SU-DHL-6 (cell line): ENCODE results near the gene SLC22A23.

Source experiments
- H2AFZ ChIP-seq: fragments of 200-600 bp; sonication (generic); 2 replicates; pipeline ENCODE4 v1.6.1; 2014; ENCODE audit warnings: low read depth, mild to moderate bottlenecking, moderate library complexity, mixed read lengths, antibody characterized with exemption, low read length; ENCODE audit not compliant: severe bottlenecking
- H3F3A ChIP-seq: fragments of 200-600 bp; shearing (Covaris generic); 2 replicates; pipeline ENCODE4 v1.6.0; 2016; ENCODE audit warnings: antibody characterized with exemption, mild to moderate bottlenecking; ENCODE audit not compliant: insufficient read depth
- H3K27ac ChIP-seq: fragments of 200-600 bp; sonication (generic); 2 replicates; pipeline ENCODE4 v1.5.1; 2016; ENCODE audit warnings: low read depth, mild to moderate bottlenecking, low read length, moderate library complexity, mixed read lengths
- H3K27me3 ChIP-seq: fragments of 200-600 bp; sonication (generic), shearing (Covaris generic); 2 replicates; pipeline ENCODE4 v1.6.0; 2014; ENCODE audit warnings: mild to moderate bottlenecking, low read length
- H3K36me3 ChIP-seq: fragments of 200-600 bp; sonication (generic); 2 replicates; pipeline ENCODE4 v1.6.1; 2014; ENCODE audit warnings: mild to moderate bottlenecking, low read length, mixed read lengths
- H3K4me2 ChIP-seq: fragments of 300-600, 200-600 bp; shearing (Covaris generic), sonication (generic); 2 replicates; pipeline ENCODE4 v1.6.0; 2014; ENCODE audit warnings: low read length, low read depth, mild to moderate bottlenecking; ENCODE audit not compliant: poor library complexity, severe bottlenecking
- H3K4me3 ChIP-seq: fragments of 200-600 bp; sonication (generic); 2 replicates; pipeline ENCODE4 v1.5.1; 2014; ENCODE audit warnings: antibody characterized with exemption, low read length, mild to moderate bottlenecking, mixed read lengths; ENCODE audit not compliant: insufficient read depth, poor library complexity, severe bottlenecking
- H3K79me2 ChIP-seq: fragments of 200-600 bp; sonication (generic); 2 replicates; pipeline ENCODE4 v1.6.1; 2014; ENCODE audit warnings: mild to moderate bottlenecking, low read length, moderate library complexity; ENCODE audit not compliant: insufficient read depth
- H3K9ac ChIP-seq: fragments of 200-600 bp; sonication (generic); 2 replicates; pipeline ENCODE4 v1.7.0; 2014; ENCODE audit warnings: mild to moderate bottlenecking, low read length
- H3K9me2 ChIP-seq: fragments of 200-600 bp; sonication (generic); replicated peaks from 2 replicates; pipeline ENCODE4 v1.6.1; 2014; ENCODE audit warnings: low read length; ENCODE audit not compliant: insufficient read depth
- H3K9me3 ChIP-seq: fragments of 200-600 bp; sonication (generic); 2 replicates; pipeline ENCODE4 v1.6.1; 2014; ENCODE audit warnings: low read length, mixed read lengths; ENCODE audit not compliant: insufficient read depth
- H4K20me1 ChIP-seq: fragments of 200-600 bp; sonication (generic); 2 replicates; pipeline ENCODE4 v1.6.1; 2014; ENCODE audit warnings: low read depth, mild to moderate bottlenecking, antibody characterized with exemption, low read length, moderate library complexity, mixed read lengths
- CTCF ChIP-seq: fragments of 200-600 bp; sonication (generic); IDR thresholded peaks from one replicate; pipeline ENCODE4 v1.5.1; 2017; ENCODE audit warnings: antibody characterized with exemption, mild to moderate bottlenecking, low read length, moderate library complexity; ENCODE audit not compliant: insufficient read depth, poor library complexity, severe bottlenecking
- EZH2phosphoT487 ChIP-seq: fragments of 200-600 bp; sonication (generic), shearing (Covaris generic); conservative IDR thresholded peaks from 2 replicates; pipeline ENCODE4 v1.6.1; 2018; ENCODE audit warnings: mild to moderate bottlenecking, antibody characterized with exemption, low read length, moderate library complexity, mixed read lengths

The SLC22A23 gene

GRCh38 chr6:3283241-3283640 lies 173.6 kb downstream of the SLC22A23 start:
- H3K36me3 ChIP-seq = no peaks in the 10 kb centered on the region
- H3K27ac ChIP-seq = no peak overlapping the region
- H3K9me3 ChIP-seq = no peaks in the 10 kb centered on the region
- H3K4me3 ChIP-seq = no peak overlapping the region
- no peak overlapping the region for H3K4me2 ChIP-seq
- H3K27me3 ChIP-seq = no peaks in the 10 kb centered on the region
- no peaks in the 10 kb centered on the region for H3K79me2 ChIP-seq
- H3F3A ChIP-seq = peaks cover 9% of the 10 kb centered on the region; the same call in 1 of the 2 replicates
- no peak overlapping the region for H3K9ac ChIP-seq
- TF ChIP-seq EZH2phosphoT487 = no peak
- no peak for TF ChIP-seq CTCF
- H3K9me2 ChIP-seq = no peaks in the 10 kb centered on the region
- no peak overlapping the region for H2AFZ ChIP-seq
- H4K20me1 ChIP-seq = no peaks in the 10 kb centered on the region

GRCh38 chr6:3282476-3283236 lies 174.2 kb downstream of the SLC22A23 start:
- H3K9ac ChIP-seq = no peak overlapping the region
- H3K9me3 ChIP-seq = no peaks in the 10 kb centered on the region
- no peaks in the 10 kb centered on the region for H3K9me2 ChIP-seq
- no peaks in the 10 kb centered on the region for H3K27me3 ChIP-seq
- no peak overlapping the region for H3K4me3 ChIP-seq
- no peak overlapping the region for H2AFZ ChIP-seq
- peaks cover 10% of the 10 kb centered on the region; the same call in 1 of the 2 replicates for H3F3A ChIP-seq
- H3K36me3 ChIP-seq = no peaks in the 10 kb centered on the region
- no peaks in the 10 kb centered on the region for H3K79me2 ChIP-seq
- no peak for TF ChIP-seq EZH2phosphoT487
- no peak for TF ChIP-seq CTCF
- H3K4me2 ChIP-seq = no peak overlapping the region
- no peaks in the 10 kb centered on the region for H4K20me1 ChIP-seq
- no peak overlapping the region for H3K27ac ChIP-seq

GRCh38 chr6:3281631-3282475 lies 175.0 kb downstream of the SLC22A23 start:
- Histone ChIP-seq H3K36me3 (no peaks in the 10 kb centered on the region), H3K9me2 (no peaks in the 10 kb centered on the region), H3K27ac (no peak overlapping the region), H3K4me2 (no peak overlapping the region), H3K79me2 (no peaks in the 10 kb centered on the region), H3F3A (peaks cover 10% of the 10 kb centered on the region; the same call in 1 of the 2 replicates), H3K27me3 (no peaks in the 10 kb centered on the region), H3K4me3 (no peak overlapping the region), H4K20me1 (no peaks in the 10 kb centered on the region), H3K9me3 (no peaks in the 10 kb centered on the region), H2AFZ (no peak overlapping the region), H3K9ac (no peak overlapping the region)
- TF ChIP-seq EZH2phosphoT487 (no peak), CTCF (no peak)
